Inflammatory macrophage treated with lipopolysaccharide for 4 hours (primary cell): Measurements from ENCODE around the gene ABCC10.
A peak's percentile ranks its signal among the peaks of the same experiment; 100 is the strongest.
"Not testable (repeated sequence)": the region's sequence is repeated elsewhere in the genome, so short reads cannot be mapped to it uniquely, and the experiment has no call there.

Source experiments
- DNase-seq: peaks from one replicate; pipeline ENCODE4 v3.0.0-alpha.2; 2020

Gene ABCC10

GRCh38 chr6:43408259-43408658 lies 19.1 kb upstream of the ABCC10 start:
- no peak for DNase-seq

- DNase-seq, result not testable (repeated sequence)
These were observed 16.6 kb upstream of the ABCC10 start for GRCh38 chr6:43410776-43411175.

GRCh38 chr6:43412541-43412940 lies 14.8 kb upstream of the ABCC10 start:
- DNase-seq, result no peak

- no peak for DNase-seq
These were observed 14.3 kb upstream of the ABCC10 start for GRCh38 chr6:43413002-43413401.

GRCh38 chr6:43415275-43415674 lies 12.1 kb upstream of the ABCC10 start:
- DNase-seq, result not testable (repeated sequence)

GRCh38 chr6:43416935-43417334 lies 10.4 kb upstream of the ABCC10 start:
- no peak for DNase-seq

- DNase-seq, result no peak
These were observed 7.2 kb upstream of the ABCC10 start for GRCh38 chr6:43420012-43420709.

GRCh38 chr6:43421831-43422230 lies 5.5 kb upstream of the ABCC10 start:
- DNase-seq, result no peak

- DNase-seq, result not testable (repeated sequence)
These were observed 2.3 kb upstream of the ABCC10 start for GRCh38 chr6:43425083-43425482.

- DNase-seq, result no peak
These were observed 374 bp upstream of the ABCC10 start for GRCh38 chr6:43426928-43427405.

- no peak for DNase-seq
These were observed 800 bp downstream of the ABCC10 start for GRCh38 chr6:43428112-43428570.

- DNase-seq, result no peak
These were observed 1.5 kb downstream of the ABCC10 start for GRCh38 chr6:43428874-43429273.

- no peak for DNase-seq
These were observed 4.9 kb downstream of the ABCC10 start for GRCh38 chr6:43432009-43432945.

- DNase-seq, result no peak
These were observed 5.8 kb downstream of the ABCC10 start for GRCh38 chr6:43433148-43433547.

GRCh38 chr6:43434001-43434840 lies 6.9 kb downstream of the ABCC10 start:
- DNase-seq, result peak; percentile 46

- no peak for DNase-seq
These were observed 7.6 kb downstream of the ABCC10 start for GRCh38 chr6:43434943-43435342.

- DNase-seq, result no peak
These were observed 8.5 kb downstream of the ABCC10 start for GRCh38 chr6:43435682-43436437.

- no peak for DNase-seq
These were observed 9.4 kb downstream of the ABCC10 start for GRCh38 chr6:43436577-43437282.

GRCh38 chr6:43437700-43438099 lies 10.4 kb downstream of the ABCC10 start:
- DNase-seq, result no peak

GRCh38 chr6:43442935-43443334 lies 15.6 kb downstream of the ABCC10 start:
- DNase-seq, result no peak

- DNase-seq, result no peak
These were observed 16.7 kb downstream of the ABCC10 start for GRCh38 chr6:43444036-43444435.
